SK-MEL-5 (cell line): ENCODE measurements around the gene COL9A3. TPM values are rescaled to one million over a fixed set of nuclear protein-coding genes. Genes with fewer than 3 reads are reported as not detected.

Source experiments
- DNase-seq: peaks from one replicate; pipeline ENCODE4 v3.0.0-alpha.2; 2016; ENCODE audit warnings: low read depth, low spot score
- in situ Hi-C: cut with HindIII; loops from 2 replicates; pipeline ENCODE4 v1.10.0; 2016; ENCODE audit warnings: low sequenced_read_pairs, high pct_unique_total_duplicates, low pct_unique_long_range_greater_than_20kb
- total RNA-seq: library from RNA; depleted of rRNA; stranded (reverse); fragments of >200 nt; shearing (Covaris generic); gene quantifications from 2 replicates; pipeline ENCODE4 v1.2.3, GENCODE V29; 2014

COL9A3 gene
- total RNA-seq, 1 experiment from 2014 or later, result 8.6 TPM

GRCh38 chr20:62816031-62816883 is 593 bp upstream of the COL9A3 start:
- in situ Hi-C loops, result no loop called here
- DNase-seq, result no peak

- DNase-seq, result no peak
- in situ Hi-C loops, result no loop called here
These were observed 1.2 kb downstream of the COL9A3 start for GRCh38 chr20:62817975-62818591.

- in situ Hi-C loops, result no loop called here
- DNase-seq, result peak; percentile 75
These were observed 2.0 kb downstream of the COL9A3 start for GRCh38 chr20:62818592-62819493.

- in situ Hi-C loops, result no loop called here
- no peak for DNase-seq
These were observed 2.8 kb downstream of the COL9A3 start for GRCh38 chr20:62819494-62820174.

GRCh38 chr20:62820208-62820961 is 3.5 kb downstream of the COL9A3 start:
- in situ Hi-C loops, result no loop called here
- DNase-seq, result no peak

GRCh38 chr20:62820962-62821725 is 4.3 kb downstream of the COL9A3 start:
- no peak for DNase-seq
- in situ Hi-C loops, result no loop called here

- in situ Hi-C loops, result no loop called here
- DNase-seq, result no peak
These were observed 4.9 kb downstream of the COL9A3 start for GRCh38 chr20:62821726-62822210.

- in situ Hi-C loops, result no loop called here
- no peak for DNase-seq
These were observed 5.5 kb downstream of the COL9A3 start for GRCh38 chr20:62822239-62822787.

GRCh38 chr20:62822788-62823651 is 6.2 kb downstream of the COL9A3 start:
- DNase-seq, result peak; percentile 73
- in situ Hi-C loops, result no loop called here

GRCh38 chr20:62823688-62824475 is 7.0 kb downstream of the COL9A3 start:
- in situ Hi-C loops, result no loop called here
- peak; percentile 55 for DNase-seq

GRCh38 chr20:62824476-62825332 is 7.9 kb downstream of the COL9A3 start:
- in situ Hi-C loops, result no loop called here
- peak; percentile 51 for DNase-seq

GRCh38 chr20:62825333-62825985 is 8.6 kb downstream of the COL9A3 start:
- DNase-seq, result no peak
- in situ Hi-C loops, result no loop called here

- DNase-seq, result no peak
- in situ Hi-C loops, result no loop called here
These were observed 9.3 kb downstream of the COL9A3 start for GRCh38 chr20:62825986-62826645.
